Activated CD8-positive, alpha-beta memory T cell treated with anti-CD3 and anti-CD28 coated beads, Interleukin-2, amount 50 U/mL, for 4 hours (primary cell): ENCODE results near the gene IRAK2.
A peak's percentile ranks its signal among the peaks of the same experiment; 100 is the strongest.

Experiments used
- DNase-seq: peaks from one replicate; pipeline ENCODE4 v3.0.0-alpha.2; 2020

IRAK2 gene

DNA sequence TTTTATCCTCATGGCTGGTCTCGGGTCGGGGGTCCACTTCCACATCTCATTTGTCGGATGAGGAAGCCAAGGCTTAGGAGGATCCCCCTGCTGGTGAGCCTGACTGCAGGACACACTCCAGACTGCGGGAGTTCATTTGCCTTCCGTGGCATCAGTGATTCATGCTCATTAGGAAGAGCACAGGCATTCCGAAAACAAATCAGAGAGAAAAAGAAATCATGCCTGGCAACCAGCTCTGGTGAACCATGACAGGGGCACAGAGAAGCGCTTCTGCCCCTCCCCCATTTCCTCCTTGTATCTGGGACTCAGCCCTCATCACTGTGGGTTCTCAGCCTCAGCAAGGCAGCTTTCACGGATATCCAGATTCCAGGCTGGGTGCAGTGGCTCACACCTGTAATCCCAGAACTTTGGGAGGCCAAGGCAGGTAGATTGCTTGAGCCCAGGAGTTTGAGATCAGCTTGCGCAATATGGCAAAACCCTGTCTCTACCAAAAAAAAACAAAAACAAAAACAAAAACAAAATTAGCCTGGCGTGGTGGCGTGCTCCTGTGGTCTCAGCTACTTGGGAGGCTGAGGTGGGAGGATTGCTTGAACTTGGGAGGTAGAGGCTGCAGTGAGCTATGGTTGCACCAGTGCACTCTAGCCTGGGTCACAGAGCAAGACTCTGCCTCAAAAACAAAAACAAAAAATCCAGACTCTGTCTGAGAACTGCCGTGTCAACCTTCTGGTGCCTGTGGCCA, 28.4 kb downstream of the IRAK2 start:
- DNase-seq = peak; percentile 55

- no peak for DNase-seq
These were observed 29.1 kb downstream of the IRAK2 start for GRCh38 chr3:10193692-10194327.

- DNase-seq = peak; percentile 48
These were observed 29.8 kb downstream of the IRAK2 start for GRCh38 chr3:10194328-10195071.

DNA sequence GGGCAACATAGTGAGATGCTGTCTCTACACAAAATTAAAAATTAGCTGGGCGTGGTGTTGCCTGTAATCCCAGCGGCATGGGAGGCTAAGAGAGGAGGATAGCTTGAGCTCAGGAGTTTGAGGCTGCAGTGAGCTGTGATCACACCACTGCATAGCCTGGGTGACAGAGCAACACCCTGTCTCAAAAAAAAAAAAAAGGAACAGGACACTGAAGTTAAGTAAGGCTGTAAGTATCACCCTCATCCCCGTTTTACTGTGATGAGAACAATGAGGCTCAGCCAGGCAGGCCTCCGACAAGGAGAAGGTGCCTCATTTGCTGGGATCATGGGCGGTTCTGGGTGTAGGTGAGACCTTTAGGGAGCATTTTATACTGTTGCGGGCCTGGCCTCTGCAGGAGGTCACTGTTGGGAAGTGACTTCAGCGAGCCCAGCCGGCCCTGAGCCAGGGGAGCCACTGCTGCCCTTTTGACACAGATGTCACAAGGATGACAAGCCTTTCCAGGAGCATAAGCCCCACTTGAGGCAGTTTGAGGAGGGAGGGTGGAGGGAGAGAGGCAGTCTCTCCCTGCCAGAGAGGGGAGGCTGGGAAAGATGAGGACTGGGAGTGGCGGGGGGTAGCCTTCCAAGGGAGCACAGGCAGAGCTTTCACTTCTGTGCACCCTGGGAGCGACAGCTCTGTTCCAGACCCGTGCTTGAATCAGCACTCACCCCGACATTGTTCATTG, 30.8 kb downstream of the IRAK2 start:
- DNase-seq = no peak

- no peak for DNase-seq
These were observed 31.8 kb downstream of the IRAK2 start for GRCh38 chr3:10196389-10197052.

GRCh38 chr3:10198226-10198625, 33.5 kb downstream of the IRAK2 start:
- DNase-seq = no peak

- DNase-seq = peak; percentile 68
These were observed 34.3 kb downstream of the IRAK2 start for GRCh38 chr3:10198761-10199649.

- no peak for DNase-seq
These were observed 40.2 kb downstream of the IRAK2 start for GRCh38 chr3:10204921-10205320.

GRCh38 chr3:10205451-10206165, 40.9 kb downstream of the IRAK2 start:
- no peak for DNase-seq

DNA sequence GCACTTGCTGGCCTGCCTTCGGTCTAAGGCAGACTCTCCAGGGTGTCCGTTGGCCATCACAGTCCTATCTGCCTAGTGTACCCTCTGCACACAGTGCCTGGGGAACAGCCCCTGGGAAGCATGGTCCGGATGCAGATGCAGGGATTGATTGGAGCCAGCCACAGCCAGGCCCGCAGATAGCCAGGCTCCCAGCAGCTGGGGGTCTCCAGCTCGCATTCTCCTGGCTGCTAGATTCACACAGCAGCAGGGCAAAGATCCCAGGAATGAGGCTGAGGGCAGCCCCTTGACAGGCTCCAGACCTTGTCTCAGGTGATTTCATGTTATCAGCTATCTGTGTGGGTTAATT, 41.4 kb downstream of the IRAK2 start:
- DNase-seq = no peak

GRCh38 chr3:10213156-10213792, 48.6 kb downstream of the IRAK2 start:
- DNase-seq = no peak

DNA sequence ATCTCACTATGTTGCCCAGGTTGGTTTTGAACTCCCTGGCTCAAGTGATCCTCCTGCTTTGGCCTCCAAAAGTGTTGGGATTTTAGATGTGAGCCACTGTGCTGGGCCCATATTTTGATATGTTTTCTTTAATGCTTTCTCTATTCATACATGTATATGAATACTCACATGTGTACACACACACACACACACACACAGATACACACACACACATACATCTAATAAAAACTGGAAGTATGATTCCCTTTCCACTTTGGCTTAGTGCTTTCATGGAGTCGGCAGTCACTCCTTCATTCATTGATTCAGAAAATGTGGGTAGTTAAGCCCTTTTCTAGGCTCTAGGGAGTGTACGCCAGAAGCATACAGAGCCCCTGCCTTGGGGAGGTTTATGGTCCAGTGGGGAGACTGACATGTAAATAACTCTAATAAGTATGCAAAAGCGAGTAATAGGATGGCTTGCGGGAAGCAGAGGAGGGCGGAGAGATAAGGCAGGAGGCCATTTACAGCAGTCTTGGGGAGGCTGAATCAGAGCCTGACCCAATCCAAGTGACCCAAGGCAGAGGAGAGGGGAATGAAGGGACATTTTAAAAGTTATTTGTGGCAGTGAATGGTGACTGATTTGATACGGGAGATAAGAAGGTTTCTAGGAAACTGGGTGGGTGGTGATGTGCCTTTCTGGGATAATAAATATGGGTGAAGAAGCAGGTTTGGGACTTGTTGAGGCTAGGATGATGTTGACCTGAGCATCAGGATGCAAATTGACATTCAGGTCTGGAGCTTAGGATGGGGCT, 51.1 kb downstream of the IRAK2 start:
- no peak for DNase-seq

DNA sequence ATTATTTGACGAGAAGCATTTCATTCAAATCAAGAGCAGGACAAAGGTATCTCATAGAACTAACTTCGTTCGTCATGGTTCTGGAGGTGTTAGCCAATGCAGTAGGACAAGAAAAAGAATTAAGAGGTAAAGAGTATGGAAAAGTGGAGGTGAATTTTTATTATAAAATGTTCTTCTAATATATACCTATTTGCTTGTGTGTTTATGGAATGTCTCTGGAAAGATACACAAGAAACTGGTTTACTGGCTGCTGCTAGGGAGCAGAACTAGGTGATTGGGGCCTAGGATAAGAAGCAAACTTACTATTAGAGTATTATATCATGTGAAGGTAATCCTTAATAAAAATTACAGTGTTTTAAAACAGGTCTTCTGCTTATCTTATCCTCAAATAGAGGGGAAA, 52.6 kb downstream of the IRAK2 start:
- DNase-seq = no peak

GRCh38 chr3:10219737-10220136, 55.0 kb downstream of the IRAK2 start:
- DNase-seq = no peak

DNA sequence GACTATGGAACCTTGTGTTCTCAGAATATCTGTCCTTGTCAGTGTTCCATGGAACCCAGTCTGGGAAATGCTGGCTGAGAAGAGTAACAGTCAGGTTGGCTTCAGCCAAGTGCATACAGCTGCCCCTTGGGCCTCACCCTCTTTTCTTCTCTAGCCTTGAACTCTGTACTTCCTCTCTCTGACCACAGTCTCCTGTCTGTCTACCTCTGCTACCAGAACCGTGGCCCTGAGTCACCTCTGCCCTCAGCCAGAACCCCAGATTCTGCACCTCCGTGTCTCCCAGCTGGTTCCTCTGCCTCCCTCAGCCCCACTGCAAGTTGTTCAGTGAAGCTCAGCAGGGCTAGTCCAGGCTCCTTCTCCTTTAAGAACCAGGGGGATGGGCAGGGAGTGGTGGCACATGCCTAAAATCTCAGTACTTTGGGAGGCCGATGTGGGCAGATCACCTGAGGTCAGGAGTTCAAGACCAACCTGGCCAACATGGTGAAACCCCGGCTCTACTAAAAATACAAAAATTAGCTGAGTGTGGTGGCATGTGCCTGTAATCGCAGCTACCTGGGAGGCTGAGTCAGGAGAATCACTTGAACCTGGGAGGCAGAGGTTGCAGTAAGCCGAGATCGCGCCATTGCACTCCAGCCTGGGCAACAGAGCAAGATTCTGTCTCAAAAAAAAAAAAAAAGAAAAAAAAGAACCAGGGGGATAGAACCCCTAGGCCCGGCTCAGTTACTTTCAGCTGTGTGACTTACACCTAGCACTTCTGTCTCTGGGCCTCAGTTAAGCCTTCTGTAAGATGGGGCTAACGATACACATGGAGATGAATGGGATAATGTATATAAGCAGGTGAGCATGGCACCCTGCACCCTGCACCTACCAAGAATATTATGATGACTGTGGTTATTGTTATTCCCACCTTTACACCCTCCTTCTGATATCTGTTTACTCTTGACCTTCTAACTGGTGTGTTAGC, 59.2 kb downstream of the IRAK2 start:
- DNase-seq = peak; percentile 45

DNA sequence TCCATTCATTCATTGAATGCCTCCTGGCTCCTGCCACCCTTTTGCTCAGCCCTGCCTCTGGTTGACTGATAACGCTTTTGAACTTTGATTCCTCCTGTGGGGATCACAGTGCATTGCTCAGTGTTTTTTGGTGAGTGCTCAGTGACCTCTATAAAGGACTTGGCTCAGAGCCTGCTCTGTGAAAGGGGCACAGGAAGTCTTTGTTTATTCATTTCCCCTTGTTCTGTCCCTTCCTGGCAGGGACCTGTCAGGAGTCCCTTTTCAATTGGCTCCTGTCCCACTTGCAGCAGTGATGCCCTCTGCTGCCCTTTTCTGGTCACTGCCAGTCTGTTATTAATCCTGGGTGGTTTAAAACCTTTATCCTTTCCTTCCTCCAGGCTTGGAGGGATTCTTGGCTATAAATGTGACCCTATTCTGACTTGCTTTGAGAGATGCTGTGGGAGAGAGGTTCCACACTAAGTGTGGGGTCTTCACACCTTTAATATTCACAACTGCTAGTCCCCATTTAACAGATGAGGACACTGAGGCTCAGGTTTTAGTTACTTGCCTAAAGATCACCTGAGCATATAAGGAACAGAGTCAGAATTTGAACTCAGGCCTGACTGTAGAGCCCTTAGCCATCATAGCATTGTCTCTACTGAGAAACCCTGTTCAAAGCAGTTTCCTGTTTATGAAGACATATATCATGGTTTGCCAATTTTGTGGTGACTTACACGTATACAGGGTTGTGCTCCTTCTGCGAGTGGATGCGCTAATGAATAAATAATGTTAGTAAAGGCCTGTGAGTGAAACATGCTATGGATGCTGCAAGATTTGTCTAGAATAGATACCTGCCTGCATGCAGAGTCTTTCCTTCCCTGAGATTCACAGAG, 60.3 kb downstream of the IRAK2 start:
- peak; percentile 66 for DNase-seq

DNA sequence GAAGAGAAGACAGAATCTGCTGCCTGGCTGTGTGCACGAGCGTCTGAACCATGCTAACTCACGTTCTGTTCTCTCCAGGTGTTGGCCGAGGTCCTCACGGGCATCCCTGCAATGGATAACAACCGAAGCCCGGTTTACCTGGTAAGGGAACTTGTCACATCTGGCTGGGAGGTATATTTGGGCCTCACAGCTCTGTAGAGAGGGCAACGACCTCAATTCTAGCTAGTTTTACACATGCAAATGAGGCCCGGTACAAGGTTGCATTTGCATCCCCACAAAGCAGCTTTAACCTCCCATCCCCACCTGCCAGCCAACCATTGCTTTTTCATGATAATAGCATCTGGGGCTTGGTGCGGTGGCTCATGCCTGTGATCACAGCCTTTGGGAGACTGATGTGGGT, 61.6 kb downstream of the IRAK2 start:
- DNase-seq = no peak
